HepG2 (cell line): ENCODE data around the gene IL22RA1. TPM values are rescaled to one million over a fixed set of nuclear protein-coding genes. Genes with fewer than 3 reads are reported as not detected.

ENCODE experiments used
- ATAC-seq: fragments of 200-7000 bp; cut with Tn5 transposase; 3 replicates; pipeline ENCODE4 v1.9.1; 2020; ENCODE audit warnings: mild to moderate bottlenecking, moderate library complexity
- BruUV-seq: library from RNA; stranded (reverse); fragments of 400-500 nt; replicated peaks from 2 replicates; lab custom pipeline; 2021; lab: Mats Ljungman, UMichigan
- CTCF ChIA-PET: fragments of 300-600 bp; formaldehyde crosslinking; extraction: SDS; loops from one replicate; lab custom pipeline; 2021; ENCODE audit warnings: low total read pairs, inconsistent platforms, low intra/inter-chr PET ratio; lab: Yijun Ruan, JAX
- POLR2A ChIA-PET: fragments of 350-600 bp; sonication (Branson Sonifier 250); formaldehyde crosslinking; loops from one replicate; lab custom pipeline; 2020; ENCODE audit warnings: antibody characterized with exemption, inconsistent platforms; lab: Yijun Ruan, JAX
- DNase-seq: peaks from one replicate; pipeline ENCODE4 v3.0.0-alpha.2; 2015; ENCODE audit warnings: low spot score
- FAIRE-seq: peaks from 3 replicates; lab custom pipeline; 2011; peaks lifted over from hg19 to GRCh38; lab: Jason Lieb, UNC
- H2AFZ ChIP-seq: one replicate; pipeline ENCODE4 v1.6.1; 2011; ENCODE audit warnings: low read length, inconsistent platforms
- H3K27ac ChIP-seq: fragments of 300-600 bp; 3 replicates; pipeline ENCODE4 v1.8.0; 2011; ENCODE audit warnings: mixed run types, mild to moderate bottlenecking, mixed read lengths, low read length, inconsistent platforms; ENCODE audit not compliant: insufficient read depth; ENCODE audit errors: extremely low read length
- H3K27me3 ChIP-seq, 2 experiments: fragments of 200-600 bp in 1 of 2; 2 replicates in 1 of 2; 3 replicates in 1 of 2; pipeline versions ENCODE4 v1.6.0 to v1.8.0; 2011; ENCODE audit warnings: low read length in 2 of 2, mild to moderate bottlenecking in 2 of 2, moderate library complexity in 2 of 2, inconsistent platforms in 1 of 2; ENCODE audit not compliant: insufficient read depth in 2 of 2, control insufficient read depth in 1 of 2
- H3K36me3 ChIP-seq, 2 experiments: fragments of 200-600 bp in 1 of 2; replicated peaks in 1 of 2; 2 replicates in 1 of 2; 3 replicates in 1 of 2; pipeline versions ENCODE4 v1.5.1 to v1.8.0; 2011; ENCODE audit warnings: low read length in 2 of 2, inconsistent platforms in 1 of 2; ENCODE audit not compliant: insufficient read depth in 2 of 2, control insufficient read depth in 1 of 2
- H3K4me1 ChIP-seq: 2 replicates; pipeline ENCODE4 v1.5.1; 2012; ENCODE audit warnings: low read length, inconsistent platforms; ENCODE audit not compliant: insufficient read depth
- H3K4me2 ChIP-seq: 2 replicates; pipeline ENCODE4 v1.6.0; 2011; ENCODE audit warnings: low read depth, low read length, inconsistent platforms
- H3K4me3 ChIP-seq, 3 experiments: fragments of 200-600 bp in 1 of 3; sonication (generic), shearing (Covaris generic) in 1 of 3; replicated peaks in 1 of 3; 2 replicates each; pipeline ENCODE4 v1.5.1; 2011 to 2016; ENCODE audit warnings: low read length in 3 of 3, inconsistent platforms in 2 of 3, low read depth in 2 of 3, mild to moderate bottlenecking in 2 of 3, control low read depth in 1 of 3, mixed read lengths in 1 of 3; ENCODE audit not compliant: insufficient read depth in 1 of 3
- H3K79me2 ChIP-seq: one replicate; pipeline ENCODE4 v1.6.1; 2011; ENCODE audit warnings: low read length, inconsistent platforms; ENCODE audit not compliant: insufficient read depth
- H3K9ac ChIP-seq: 2 replicates; pipeline ENCODE4 v1.6.0; 2011; ENCODE audit warnings: mild to moderate bottlenecking, low read depth, low read length, inconsistent platforms; ENCODE audit not compliant: insufficient read depth
- H3K9me3 ChIP-seq: 2 replicates; pipeline ENCODE4 v1.5.1; 2012; ENCODE audit warnings: mild to moderate bottlenecking, low read length
- H4K20me1 ChIP-seq: 2 replicates; pipeline ENCODE4 v1.6.0; 2011; ENCODE audit warnings: inconsistent platforms, mild to moderate bottlenecking, low read length, moderate library complexity; ENCODE audit not compliant: insufficient read depth
- MAFK ChIP-seq, 2 experiments: IDR thresholded peaks in 1 of 2; conservative IDR thresholded peaks in 1 of 2; 2 replicates each; pipeline ENCODE4 v1.6.1; 2011; ENCODE audit warnings: improper control_type of control experiment in 2 of 2, low read length in 2 of 2
- SNAI1 ChIP-seq: sonication (generic); formaldehyde crosslinking; IDR thresholded peaks from 2 replicates; pipeline ENCODE4 v1.5.0; 2020; ENCODE audit warnings: mild to moderate bottlenecking, missing genetic modification reagents, borderline replicate concordance
- SP2 ChIP-seq: sonication (generic); formaldehyde crosslinking; IDR thresholded peaks from 2 replicates; pipeline ENCODE4 v1.5.1; 2020; ENCODE audit warnings: mild to moderate bottlenecking, missing genetic modification reagents
- STAT5B ChIP-seq: sonication (generic); formaldehyde crosslinking; IDR thresholded peaks from 2 replicates; pipeline ENCODE4 v1.4.0; 2020; ENCODE audit warnings: missing genetic modification reagents
- ZBTB38 ChIP-seq: sonication (generic); formaldehyde crosslinking; IDR thresholded peaks from 2 replicates; pipeline ENCODE4 v1.5.1; 2020; ENCODE audit warnings: mild to moderate bottlenecking, missing genetic modification reagents
- ZNF549 ChIP-seq: sonication (generic); formaldehyde crosslinking; IDR thresholded peaks from 2 replicates; pipeline ENCODE4 v1.5.0; 2020; ENCODE audit warnings: missing genetic modification reagents
- ZNF776 ChIP-seq: sonication (generic); formaldehyde crosslinking; IDR thresholded peaks from 2 replicates; pipeline ENCODE4 v1.4.0; 2020; ENCODE audit warnings: mild to moderate bottlenecking, missing genetic modification reagents
- WGBS: methylation state at CpG from one replicate; pipeline ENCODE4 v1.1.6; 2017; ENCODE audit warnings: low lambda C conversion rate; 5-methylcytosine and 5-hydroxymethylcytosine counted together
- in situ Hi-C: cut with HindIII; loops from 2 replicates; pipeline ENCODE4 v1.10.0; 2017; ENCODE audit warnings: low pct_unique_long_range_greater_than_20kb; ENCODE audit not compliant: extremely low pct_ligation_motif_present
- intact Hi-C: fragments of 100-400 bp; cut with micrococcal nuclease; formaldehyde crosslinking; loops from one replicate; pipeline ENCODE4 v1.10.0; 2022; ENCODE audit not compliant: unreplicated experiment
- polyA plus RNA-seq, 8 experiments: library from polyadenylated mRNA; depleted of rRNA in 3 of 8; stranded (reverse) in 7 of 8; unstranded in 1 of 8; fragments of >200 nt; fragmentation: Illumina TruSeq in 4 of 8; extraction: Trizol in 4 of 8; gene quantifications; 2 replicates each; pipeline versions ENCODE4 v1.2.1 to v1.2.3, GENCODE V29; 2011 to 2016; ENCODE audit warnings: low read depth in 4 of 8, missing spikeins in 1 of 8, mixed read lengths in 1 of 8; ENCODE audit not compliant: insufficient read depth in 1 of 8
- total RNA-seq, 5 experiments: library from RNA; depleted of rRNA; stranded (reverse); fragments of >200 nt; fragmentation: Illumina TruSeq; extraction: Trizol; gene quantifications; 2 replicates each; pipeline ENCODE4 v1.2.3, GENCODE V29; 2016; ENCODE audit warnings: low read depth in 1 of 5
- TF ChIP-seq, protein P1 (sequence below): IDR thresholded peaks from 2 replicates; pipeline ENCODE4 v1.4.0; 2020; ENCODE audit warnings: mild to moderate bottlenecking, missing genetic modification reagents
- TF ChIP-seq, protein P2 (sequence below): sonication (generic); formaldehyde crosslinking; IDR thresholded peaks from 2 replicates; pipeline ENCODE4 v1.4.0; 2020; ENCODE audit warnings: missing genetic modification reagents
- TF ChIP-seq, protein P3 (sequence below): sonication (generic); formaldehyde crosslinking; IDR thresholded peaks from 2 replicates; pipeline ENCODE4 v1.5.1; 2020; ENCODE audit warnings: missing genetic modification reagents, mild to moderate bottlenecking, borderline replicate concordance
- TF ChIP-seq, protein P4 (sequence below): sonication (generic); formaldehyde crosslinking; IDR thresholded peaks from 2 replicates; pipeline ENCODE4 v1.8.0; 2022; ENCODE audit warnings: mild to moderate bottlenecking, missing genetic modification reagents, borderline replicate concordance
- TF ChIP-seq, protein P5 (sequence below): sonication (generic); formaldehyde crosslinking; IDR thresholded peaks from 2 replicates; pipeline ENCODE4 v1.5.0; 2020; ENCODE audit warnings: missing genetic modification reagents

The IL22RA1 gene
- total and polyA plus RNA-seq, 2 of the 13 experiments (the other 11 are each of a cell fraction or from before 2014, with no cell fraction given) = 4.4 to 10.2 TPM

DNA sequence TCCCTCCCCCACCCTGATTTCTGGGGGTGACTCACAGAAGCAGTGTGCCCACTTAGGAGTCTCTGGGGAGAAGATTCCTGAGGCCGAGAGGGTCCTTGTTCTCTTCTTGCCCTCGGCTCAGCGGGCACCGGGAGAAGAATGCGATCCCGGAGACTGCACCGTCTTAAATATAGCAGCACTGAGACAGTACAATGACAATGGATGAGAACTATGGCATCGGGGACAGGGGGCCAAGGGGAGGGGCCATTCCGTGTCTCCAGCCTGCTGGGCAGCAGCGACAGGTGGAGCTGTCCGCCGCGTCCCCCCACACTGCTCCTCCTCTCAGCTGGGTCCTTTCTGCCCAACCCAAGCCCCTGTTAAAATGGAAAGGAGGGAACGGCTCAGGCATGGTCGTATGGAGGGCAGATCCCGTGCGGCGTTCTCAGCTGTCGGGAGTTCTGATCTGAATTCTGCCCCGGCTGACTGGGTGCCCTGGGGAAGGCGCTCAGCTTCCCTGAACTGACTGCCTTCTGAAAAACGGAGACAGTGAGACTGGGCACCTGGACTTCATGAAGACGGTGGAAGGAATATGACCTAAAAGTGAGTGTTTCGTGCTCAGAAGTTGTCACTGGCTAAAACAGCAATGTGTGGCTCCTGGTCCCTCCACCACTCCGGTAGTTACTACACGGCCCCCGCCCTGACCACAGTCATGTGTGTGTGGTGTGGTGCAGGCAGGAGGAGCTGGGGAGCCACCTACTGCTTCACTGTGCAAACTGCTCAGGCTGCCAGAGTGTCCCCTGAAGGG lies 30.8 kb downstream of the IL22RA1 start, which contains the start of gene MYOM3 (continued):
- TF ChIP-seq, protein P1, sequence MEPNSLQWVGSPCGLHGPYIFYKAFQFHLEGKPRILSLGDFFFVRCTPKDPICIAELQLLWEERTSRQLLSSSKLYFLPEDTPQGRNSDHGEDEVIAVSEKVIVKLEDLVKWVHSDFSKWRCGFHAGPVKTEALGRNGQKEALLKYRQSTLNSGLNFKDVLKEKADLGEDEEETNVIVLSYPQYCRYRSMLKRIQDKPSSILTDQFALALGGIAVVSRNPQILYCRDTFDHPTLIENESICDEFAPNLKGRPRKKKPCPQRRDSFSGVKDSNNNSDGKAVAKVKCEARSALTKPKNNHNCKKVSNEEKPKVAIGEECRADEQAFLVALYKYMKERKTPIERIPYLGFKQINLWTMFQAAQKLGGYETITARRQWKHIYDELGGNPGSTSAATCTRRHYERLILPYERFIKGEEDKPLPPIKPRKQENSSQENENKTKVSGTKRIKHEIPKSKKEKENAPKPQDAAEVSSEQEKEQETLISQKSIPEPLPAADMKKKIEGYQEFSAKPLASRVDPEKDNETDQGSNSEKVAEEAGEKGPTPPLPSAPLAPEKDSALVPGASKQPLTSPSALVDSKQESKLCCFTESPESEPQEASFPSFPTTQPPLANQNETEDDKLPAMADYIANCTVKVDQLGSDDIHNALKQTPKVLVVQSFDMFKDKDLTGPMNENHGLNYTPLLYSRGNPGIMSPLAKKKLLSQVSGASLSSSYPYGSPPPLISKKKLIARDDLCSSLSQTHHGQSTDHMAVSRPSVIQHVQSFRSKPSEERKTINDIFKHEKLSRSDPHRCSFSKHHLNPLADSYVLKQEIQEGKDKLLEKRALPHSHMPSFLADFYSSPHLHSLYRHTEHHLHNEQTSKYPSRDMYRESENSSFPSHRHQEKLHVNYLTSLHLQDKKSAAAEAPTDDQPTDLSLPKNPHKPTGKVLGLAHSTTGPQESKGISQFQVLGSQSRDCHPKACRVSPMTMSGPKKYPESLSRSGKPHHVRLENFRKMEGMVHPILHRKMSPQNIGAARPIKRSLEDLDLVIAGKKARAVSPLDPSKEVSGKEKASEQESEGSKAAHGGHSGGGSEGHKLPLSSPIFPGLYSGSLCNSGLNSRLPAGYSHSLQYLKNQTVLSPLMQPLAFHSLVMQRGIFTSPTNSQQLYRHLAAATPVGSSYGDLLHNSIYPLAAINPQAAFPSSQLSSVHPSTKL = 0 out of 2 replicates have a peak, but pooled peaks have one; percentile 33
- TF ChIP-seq STAT5B (CRISPR knock-in tag) = no peak

DNA sequence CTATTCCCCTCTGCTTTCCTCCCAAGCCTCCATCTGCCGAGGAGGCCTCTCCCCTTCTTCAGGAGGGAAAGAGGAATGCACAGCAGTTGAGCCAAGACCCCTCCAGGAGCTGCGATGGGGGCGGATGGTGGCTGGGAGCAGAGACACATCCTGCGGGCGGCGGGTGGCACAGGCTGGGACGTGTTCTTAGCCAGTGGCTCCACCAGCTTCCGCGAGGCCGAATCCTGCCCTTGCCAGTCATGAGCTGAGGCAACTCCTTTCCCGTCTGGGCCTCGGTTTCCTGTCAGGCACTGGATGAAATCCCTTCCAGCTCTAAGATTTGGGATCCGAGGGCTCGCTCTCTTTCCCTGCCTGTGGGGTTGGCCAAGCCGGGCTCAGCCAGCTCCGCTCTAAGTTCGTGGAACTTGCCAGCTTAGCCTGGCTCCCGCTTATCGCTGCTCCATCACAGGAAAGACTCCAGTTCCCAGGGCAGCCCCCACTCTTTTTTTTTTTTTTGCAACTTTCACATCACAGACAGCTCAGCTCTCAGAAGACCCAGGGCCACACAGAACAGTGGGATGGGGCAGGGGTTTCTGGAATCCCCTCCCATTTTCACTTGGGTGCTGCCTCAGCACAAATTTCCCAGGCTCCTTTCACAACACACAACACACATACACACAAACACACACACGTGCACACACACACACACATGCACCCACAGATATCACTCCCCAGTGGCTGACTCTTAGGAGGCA lies 31.5 kb downstream of the IL22RA1 start:
- POLR2A ChIA-PET = interaction anchor here (1.0 to 1.8 kb wide), 6 partner anchors 9 to 302 kb away, joined by 3 to 9 read pairs (median 4); partner anchors contain the start of genes IL22RA1 and STPG1
- H3K36me3 ChIP-seq = no peaks in the 10 kb centered on the region
- H3K9me3 ChIP-seq = no peaks in the 10 kb centered on the region
- H2AFZ ChIP-seq = no peak overlapping the region
- intact Hi-C loops (loop anchor here (5.0 kb wide), 1 partner anchor 76 kb away; the partner anchor contains the start of gene IFNLR1), in situ Hi-C loops (no loop called here)
- CTCF ChIA-PET = interaction anchor here (1.8 kb wide), 1 partner anchor 41 kb away, joined by 13 read pairs; no protein-coding TSS in a partner anchor
- H4K20me1 ChIP-seq = no peaks in the 10 kb centered on the region
- H3K79me2 ChIP-seq = peaks cover 4% of the 10 kb centered on the region
- H3K4me1 ChIP-seq = peaks cover 99% of the 10 kb centered on the region
- H3K27ac ChIP-seq = no peak overlapping the region
- no peak overlapping the region for H3K4me3 ChIP-seq
- DNase-seq = no peak
- no peak overlapping the region for H3K9ac ChIP-seq
- no peak for FAIRE-seq
- no peak for ATAC-seq
- H3K27me3 ChIP-seq = peaks cover 0 to 1% of the 10 kb centered on the region in 2 experiments; a peak in 1 of 5 replicates
- BruUV-seq = no TSS peak
- H3K4me2 ChIP-seq = peak overlapping the region; percentile 96
- 82% methylated on average over 15 of the region's 20 CpGs for WGBS
- TF ChIP-seq MAFK (conservative IDR thresholded peaks at IDR 0.05 in 1 of 2, IDR thresholded peaks at IDR 0.05 in 1 of 2; ENCODE audit: low read length in 2 of 2) (peak; percentile 22 to 41; a peak in 2 of 4 replicates), ZNF549 (no peak), SP2 (CRISPR knock-in tag) (no peak), ZBTB38 (CRISPR knock-in tag) (peak; percentile 25; the same call in 1 of the 2 replicates), ZNF776 (CRISPR knock-in tag) (no peak), SNAI1 (CRISPR knock-in tag) (no peak)
- TF ChIP-seq, protein P2, sequence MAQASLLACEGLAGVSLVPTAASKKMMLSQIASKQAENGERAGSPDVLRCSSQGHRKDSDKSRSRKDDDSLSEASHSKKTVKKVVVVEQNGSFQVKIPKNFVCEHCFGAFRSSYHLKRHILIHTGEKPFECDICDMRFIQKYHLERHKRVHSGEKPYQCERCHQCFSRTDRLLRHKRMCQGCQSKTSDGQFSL (CRISPR knock-in tag) = no peak
- TF ChIP-seq, protein P3, sequence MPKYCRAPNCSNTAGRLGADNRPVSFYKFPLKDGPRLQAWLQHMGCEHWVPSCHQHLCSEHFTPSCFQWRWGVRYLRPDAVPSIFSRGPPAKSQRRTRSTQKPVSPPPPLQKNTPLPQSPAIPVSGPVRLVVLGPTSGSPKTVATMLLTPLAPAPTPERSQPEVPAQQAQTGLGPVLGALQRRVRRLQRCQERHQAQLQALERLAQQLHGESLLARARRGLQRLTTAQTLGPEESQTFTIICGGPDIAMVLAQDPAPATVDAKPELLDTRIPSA (CRISPR knock-in tag) = no peak
- TF ChIP-seq, protein P4, sequence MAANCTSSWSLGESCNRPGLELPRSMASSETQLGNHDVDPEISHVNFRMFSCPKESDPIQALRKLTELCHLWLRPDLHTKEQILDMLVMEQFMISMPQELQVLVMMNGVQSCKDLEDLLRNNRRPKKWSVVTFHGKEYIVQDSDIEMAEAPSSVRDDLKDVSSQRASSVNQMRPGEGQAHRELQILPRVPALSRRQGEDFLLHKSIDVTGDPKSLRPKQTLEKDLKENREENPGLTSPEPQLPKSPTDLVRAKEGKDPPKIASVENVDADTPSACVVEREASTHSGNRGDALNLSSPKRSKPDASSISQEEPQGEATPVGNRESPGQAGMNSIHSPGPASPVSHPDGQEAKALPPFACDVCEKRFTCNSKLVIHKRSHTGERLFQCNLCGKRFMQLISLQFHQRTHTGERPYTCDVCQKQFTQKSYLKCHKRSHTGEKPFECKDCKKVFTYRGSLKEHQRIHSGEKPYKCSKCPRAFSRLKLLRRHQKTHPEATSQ (CRISPR knock-in tag) = no peak
- TF ChIP-seq, protein P5, sequence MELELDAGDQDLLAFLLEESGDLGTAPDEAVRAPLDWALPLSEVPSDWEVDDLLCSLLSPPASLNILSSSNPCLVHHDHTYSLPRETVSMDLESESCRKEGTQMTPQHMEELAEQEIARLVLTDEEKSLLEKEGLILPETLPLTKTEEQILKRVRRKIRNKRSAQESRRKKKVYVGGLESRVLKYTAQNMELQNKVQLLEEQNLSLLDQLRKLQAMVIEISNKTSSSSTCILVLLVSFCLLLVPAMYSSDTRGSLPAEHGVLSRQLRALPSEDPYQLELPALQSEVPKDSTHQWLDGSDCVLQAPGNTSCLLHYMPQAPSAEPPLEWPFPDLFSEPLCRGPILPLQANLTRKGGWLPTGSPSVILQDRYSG (CRISPR knock-in tag) = no peak
